K562 (cell line): ENCODE results near the gene CAPZA1. TPM values are rescaled to one million over a fixed set of nuclear protein-coding genes. Genes with fewer than 3 reads are reported as not detected.

Source experiments
- BACH1 ChIP-seq: fragments of 200-800 bp; sonication (Bioruptor generic); IDR thresholded peaks from 2 replicates; pipeline ENCODE4 v1.6.1; 2016; ENCODE audit warnings: missing genetic modification characterization, missing compliant biosample characterization
- C11orf30 ChIP-seq: fragments of 450-650 bp; IDR thresholded peaks from 2 replicates; pipeline ENCODE4 v1.6.1; 2016; ENCODE audit warnings: low read depth, mild to moderate bottlenecking
- CCNT2 ChIP-seq: IDR thresholded peaks from 2 replicates; pipeline ENCODE4 v1.6.1; 2011; ENCODE audit warnings: borderline replicate concordance, low read depth, mild to moderate bottlenecking, moderate library complexity, mixed read lengths, low read length; ENCODE audit not compliant: insufficient read length; ENCODE audit errors: extremely low read depth
- CTCF ChIP-seq, 3 experiments: IDR thresholded peaks in 2 of 3; conservative IDR thresholded peaks in 1 of 3; 2 replicates each; pipeline ENCODE4 v1.5.1; 2011 to 2012; ENCODE audit warnings: low read length in 3 of 3, mild to moderate bottlenecking in 3 of 3, control low read depth in 2 of 3, improper control_type of control experiment in 1 of 3, inconsistent platforms in 1 of 3, low read depth in 1 of 3, mixed read lengths in 1 of 3, moderate library complexity in 1 of 3; ENCODE audit not compliant: insufficient read depth in 2 of 3
- EHMT2 ChIP-seq: fragments of 450-650 bp; IDR thresholded peaks from 2 replicates; pipeline ENCODE4 v1.6.1; 2018; ENCODE audit warnings: antibody characterized with exemption
- EP400 ChIP-seq: fragments of 450-650 bp; IDR thresholded peaks from 2 replicates; pipeline ENCODE4 v1.6.1; 2017; ENCODE audit warnings: antibody characterized with exemption, mild to moderate bottlenecking, moderate library complexity
- EWSR1 ChIP-seq: fragments of 450-650 bp; IDR thresholded peaks from 2 replicates; pipeline ENCODE4 v1.6.1; 2018; ENCODE audit warnings: borderline replicate concordance, mild to moderate bottlenecking, low read depth, moderate library complexity; ENCODE audit not compliant: partially characterized antibody
- ILK ChIP-seq: fragments of 450-650 bp; IDR thresholded peaks from 2 replicates; pipeline ENCODE4 v1.6.1; 2016; ENCODE audit warnings: missing genetic modification characterization, low read depth, mild to moderate bottlenecking, missing compliant biosample characterization, moderate library complexity, borderline replicate concordance
- IRF2 ChIP-seq: sonication (generic); formaldehyde crosslinking; IDR thresholded peaks from 2 replicates; pipeline ENCODE4 v1.8.1; 2022; ENCODE audit warnings: mild to moderate bottlenecking, missing genetic modification reagents
- JUN ChIP-seq, 2 experiments: sonication (generic) in 1 of 2; formaldehyde crosslinking in 1 of 2; IDR thresholded peaks; 2 replicates each; pipeline versions ENCODE4 v1.6.1 to v1.8.0; 2012 to 2022; ENCODE audit warnings: borderline replicate concordance in 2 of 2, mild to moderate bottlenecking in 2 of 2, improper control_type of control experiment in 1 of 2, low read depth in 1 of 2, low read length in 1 of 2, missing genetic modification reagents in 1 of 2
- MTA3 ChIP-seq: fragments of 450-650 bp; formaldehyde crosslinking; IDR thresholded peaks from 2 replicates; pipeline ENCODE4 v1.6.1; 2017; ENCODE audit warnings: mild to moderate bottlenecking, borderline replicate concordance
- NR2C2 ChIP-seq, 2 experiments: fragments of 200-800 bp in 1 of 2; sonication (Bioruptor generic) in 1 of 2; sonication (generic) in 1 of 2; formaldehyde crosslinking in 1 of 2; IDR thresholded peaks; 2 replicates each; pipeline versions ENCODE4 v1.6.1 to v1.8.0; 2016 to 2022; ENCODE audit warnings: mild to moderate bottlenecking in 1 of 2, missing compliant biosample characterization in 1 of 2, missing genetic modification characterization in 1 of 2, missing genetic modification reagents in 1 of 2
- PHF8 ChIP-seq: fragments of 200-600 bp; sonication (generic); IDR thresholded peaks from 2 replicates; pipeline ENCODE4 v1.6.1; 2012; ENCODE audit warnings: mixed run types, mild to moderate bottlenecking, inconsistent platforms, low read length, moderate library complexity, borderline replicate concordance
- PYGO2 ChIP-seq: fragments of 450-650 bp; IDR thresholded peaks from 2 replicates; pipeline ENCODE4 v1.6.1; 2016; ENCODE audit warnings: mild to moderate bottlenecking, missing genetic modification characterization, moderate library complexity, missing compliant biosample characterization
- RAD51 ChIP-seq: fragments of 450-650 bp; IDR thresholded peaks from 2 replicates; pipeline ENCODE4 v1.7.1; 2016; ENCODE audit warnings: low read depth, mild to moderate bottlenecking, borderline replicate concordance
- RBFOX2 ChIP-seq: fragments of 200-400 bp; formaldehyde crosslinking; IDR thresholded peaks from 2 replicates; pipeline ENCODE4 v1.6.1; 2017; ENCODE audit warnings: low read depth, mild to moderate bottlenecking, low read length, moderate library complexity
- RBM22 ChIP-seq: fragments of 200-400 bp; formaldehyde crosslinking; IDR thresholded peaks from 2 replicates; pipeline ENCODE4 v1.6.1; 2018; ENCODE audit warnings: low read length, low read depth; ENCODE audit not compliant: poor library complexity, severe bottlenecking
- TARDBP ChIP-seq: fragments of 450-650 bp; IDR thresholded peaks from 2 replicates; pipeline ENCODE4 v1.6.1; 2016
- TSHZ1 ChIP-seq: fragments of 250-450 bp; sonication (Bioruptor Pico); IDR thresholded peaks from 2 replicates; pipeline ENCODE4 v1.4.0; 2020; ENCODE audit warnings: mild to moderate bottlenecking, moderate library complexity
- ZBED1 ChIP-seq: IDR thresholded peaks from 2 replicates; pipeline ENCODE4 v1.6.1; 2014
- ZC3H4 ChIP-seq: sonication (generic); formaldehyde crosslinking; IDR thresholded peaks from 2 replicates; pipeline ENCODE4 v1.9.0; 2021; ENCODE audit warnings: missing genetic modification reagents, borderline replicate concordance
- ZFX ChIP-seq: sonication (generic); formaldehyde crosslinking; IDR thresholded peaks from 2 replicates; pipeline ENCODE4 v1.8.0; 2022; ENCODE audit warnings: mild to moderate bottlenecking, missing genetic modification reagents, moderate library complexity
- polyA plus RNA-seq, 8 experiments: library from polyadenylated mRNA; depleted of rRNA in 4 of 8; stranded (reverse) in 5 of 8; unstranded in 3 of 8; fragments of >200 nt; fragmentation: Nextera tagmentation in 2 of 8; fragmentation: Illumina TruSeq in 1 of 8; extraction: Ambion mirVana in 2 of 8; extraction: Trizol in 1 of 8; gene quantifications; 2 replicates each; pipeline versions ENCODE4 v1.2.1 to v1.2.3, GENCODE V29; 2011 to 2014; ENCODE audit warnings: inconsistent platforms in 1 of 8, missing spikeins in 1 of 8
- total RNA-seq, 7 experiments: library from RNA; depleted of rRNA in 6 of 7; stranded (reverse); fragments of >200 nt in 6 of 7; fragmentation: Illumina TruSeq in 2 of 7; extraction: Trizol in 2 of 7; gene quantifications; 2 replicates each; pipeline versions ENCODE4 v1.2.1 to v1.2.3, GENCODE V29; 2011 to 2021; ENCODE audit warnings: low replicate concordance in 1 of 7

Gene CAPZA1
- total and polyA plus RNA-seq, 9 of the 15 experiments (the other 6 are each of a cell fraction or from before 2014, with no cell fraction given), result 237 to 1,020 (median 306) TPM

- no peak for TF ChIP-seq NR2C2 (CRISPR knock-in tag; IDR thresholded peaks at IDR 0.05)
- TF ChIP-seq NR2C2 (tag; IDR thresholded peaks at IDR 0.05), result peak; percentile 66
- peak; percentile 11; the same call in 1 of the 2 replicates for TF ChIP-seq EP400
- 0 out of 2 replicates have a peak, but pooled peaks have one; percentile 13 for TF ChIP-seq TSHZ1 (CRISPR knock-in tag)
- peak; percentile 88 for TF ChIP-seq RBFOX2
- 0 out of 2 replicates have a peak, but pooled peaks have one; percentile 68 for TF ChIP-seq IRF2 (CRISPR knock-in tag)
- no peak for TF ChIP-seq ILK
- TF ChIP-seq C11orf30, result no peak
- no peak for TF ChIP-seq ZC3H4 (CRISPR knock-in tag)
- TF ChIP-seq RAD51, result no peak
- TF ChIP-seq MTA3, result no peak; the same call in 1 of the 2 replicates
- peak; percentile 73; the same call in 1 of the 2 replicates for TF ChIP-seq ZFX
- TF ChIP-seq TARDBP, result peak; percentile 55
- TF ChIP-seq CTCF (IDR thresholded peaks at IDR 0.05 in 2 of 3, conservative IDR thresholded peaks at IDR 0.05 in 1 of 3; ENCODE audit: insufficient read depth in 2 of 3, low read depth in 1 of 3, low read length in 3 of 3), result peak in 2 of 3 experiments; percentile 2 to 69; a peak in 4 of 6 replicates
- peak; percentile 91 for TF ChIP-seq CCNT2
- TF ChIP-seq PYGO2 (tag), result no peak
- TF ChIP-seq JUN (IDR thresholded peaks at IDR 0.05; ENCODE audit: borderline replicate concordance, low read depth, low read length), result no peak
- 0 out of 2 replicates have a peak, but pooled peaks have one; percentile 82 for TF ChIP-seq JUN (CRISPR knock-in tag; IDR thresholded peaks at IDR 0.05; ENCODE audit: borderline replicate concordance)
- no peak for TF ChIP-seq EHMT2
- TF ChIP-seq EWSR1, result no peak
- TF ChIP-seq ZBED1, result no peak
- no peak for TF ChIP-seq BACH1 (tag)
- TF ChIP-seq PHF8, result peak; percentile 63; the same call in 1 of the 2 replicates
- peak; percentile 94 for TF ChIP-seq RBM22
Measured at GRCh38 chr1:112674986-112675727, 55.5 kb downstream of the CAPZA1 start (continued).
